Measurements from ENCODE around the gene NFIB.

NFIB gene

GRCh38 chr9:14180093-14180959 lies 133.6 kb downstream of the NFIB start:
- no peak for FAIRE-seq

DNA sequence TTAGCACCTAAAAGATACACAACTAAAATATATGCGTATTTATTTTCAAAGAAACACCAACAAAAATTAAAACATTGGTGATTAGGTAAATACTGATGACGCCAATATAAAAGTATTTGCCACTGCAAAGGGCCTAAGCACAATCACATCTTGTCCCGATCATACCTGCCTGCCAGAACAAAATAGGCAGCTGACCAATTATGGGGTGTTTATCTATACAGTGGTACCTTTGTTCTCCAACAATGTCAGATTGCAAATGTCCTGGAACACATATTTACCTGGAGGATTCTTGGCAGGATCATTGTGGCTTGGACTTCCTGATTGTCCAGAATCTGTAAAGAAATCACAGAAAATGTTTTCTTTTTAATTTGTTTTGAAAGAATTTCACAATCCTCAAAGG lies 134.5 kb downstream of the NFIB start:
- peak; percentile 5 for FAIRE-seq

GRCh38 chr9:14175778-14176177 lies 138.2 kb downstream of the NFIB start:
- FAIRE-seq: no peak

- no peak for FAIRE-seq
Measured at GRCh38 chr9:14173713-14174112, 140.2 kb downstream of the NFIB start.

DNA sequence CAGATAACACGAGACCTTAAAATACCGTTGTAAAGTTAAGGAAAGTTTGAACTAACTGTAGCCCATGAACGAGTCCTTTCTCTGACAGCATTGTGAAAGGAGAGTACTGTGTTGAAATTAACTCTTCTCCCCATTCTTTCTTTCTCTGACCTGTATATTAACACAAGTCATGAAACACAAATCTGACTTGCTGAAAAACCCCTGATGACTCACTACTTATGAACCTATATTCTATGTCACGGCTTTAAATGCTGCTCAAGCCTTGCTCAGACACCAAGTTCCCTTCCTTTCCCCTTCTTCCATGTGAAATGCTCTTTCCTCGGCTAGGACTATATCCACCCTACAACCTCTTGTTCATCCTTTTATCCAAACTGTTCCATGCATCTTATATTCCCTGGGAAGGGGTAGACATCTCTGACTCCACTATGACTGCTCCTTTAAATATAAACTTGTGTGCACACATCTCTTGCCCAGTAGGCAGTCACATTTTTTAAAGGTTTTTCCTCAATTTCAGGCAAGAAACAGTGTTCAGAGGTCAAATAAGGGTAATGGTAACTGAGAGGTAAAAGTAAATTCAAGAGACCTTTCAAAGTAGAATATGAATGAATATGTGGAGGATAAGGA lies 142.9 kb downstream of the NFIB start:
- FAIRE-seq: no peak

DNA sequence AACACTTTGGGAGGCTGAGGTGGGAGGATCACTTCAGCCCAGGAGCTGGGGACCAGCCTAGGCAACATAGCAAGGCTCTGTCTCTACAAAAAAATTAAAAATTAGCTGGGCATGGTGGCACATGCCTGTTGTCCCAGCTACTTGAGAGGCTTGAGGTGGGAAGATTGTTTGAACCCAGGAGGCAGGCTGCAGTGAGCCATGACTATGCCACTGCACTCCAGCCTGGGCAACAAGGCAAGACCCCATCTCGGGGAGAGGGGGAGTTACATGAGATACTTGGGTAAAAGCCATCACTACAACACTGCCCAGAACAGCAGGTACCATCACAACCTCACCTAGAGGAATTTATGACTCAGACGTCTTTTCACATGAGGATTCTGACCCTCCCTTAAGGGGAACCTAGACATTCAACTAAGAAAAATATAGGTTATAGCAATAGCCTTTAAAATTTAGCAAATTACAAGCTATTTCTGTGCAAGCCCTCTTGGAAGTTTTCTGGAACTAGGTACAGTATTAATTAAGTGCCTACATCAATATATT lies 143.5 kb downstream of the NFIB start:
- FAIRE-seq: no peak

- no peak for FAIRE-seq
Measured at GRCh38 chr9:14168381-14168780, 145.6 kb downstream of the NFIB start.

DNA sequence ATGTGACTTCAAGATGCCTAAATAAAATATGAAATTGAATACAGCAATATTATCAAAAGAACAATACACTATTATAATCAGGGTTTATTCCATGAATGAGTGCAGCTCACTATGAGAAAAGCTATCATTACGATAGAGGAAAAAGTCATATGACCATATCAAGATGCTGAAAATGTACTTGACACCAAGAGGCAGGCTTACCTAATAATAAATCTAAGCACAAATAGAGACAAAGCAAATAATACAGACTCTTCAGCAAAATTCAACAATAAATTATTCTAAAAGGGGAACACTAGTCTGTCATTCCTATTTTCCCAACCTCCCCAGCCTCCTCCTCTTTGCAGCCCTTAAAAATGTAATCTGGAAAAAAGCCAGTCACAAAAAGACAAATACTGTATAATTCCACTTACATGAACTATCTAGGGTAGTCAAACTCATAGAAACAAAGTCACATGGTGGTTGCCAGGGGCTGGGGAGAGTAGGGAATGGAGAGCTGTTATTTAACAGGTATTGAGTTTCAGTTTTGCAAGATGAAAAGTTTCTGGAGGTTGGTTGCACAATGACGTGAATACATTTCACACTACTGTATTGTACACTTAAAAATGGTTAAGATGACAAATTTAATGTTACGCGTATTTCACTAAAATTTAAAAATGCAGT lies 148.4 kb downstream of the NFIB start:
- FAIRE-seq: no peak

DNA sequence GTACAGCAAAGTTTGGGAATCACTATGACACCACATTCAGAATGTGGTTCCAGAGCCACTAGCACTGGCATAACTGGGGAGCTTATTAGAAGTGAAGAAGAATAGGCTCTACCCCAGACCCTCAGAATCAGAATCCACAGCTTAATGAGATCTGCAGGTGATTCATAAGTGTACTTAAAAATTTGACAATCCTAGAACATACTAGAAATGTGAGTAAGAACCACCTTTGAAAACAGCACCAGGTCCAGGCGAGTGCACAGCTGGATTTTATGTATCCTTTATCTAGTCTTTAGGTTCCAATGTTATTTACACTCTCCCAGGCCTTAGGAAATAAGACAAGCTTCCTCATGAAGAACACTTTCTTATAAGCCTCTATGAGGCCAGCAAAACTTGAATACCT lies 149.0 kb downstream of the NFIB start:
- no peak for FAIRE-seq

DNA sequence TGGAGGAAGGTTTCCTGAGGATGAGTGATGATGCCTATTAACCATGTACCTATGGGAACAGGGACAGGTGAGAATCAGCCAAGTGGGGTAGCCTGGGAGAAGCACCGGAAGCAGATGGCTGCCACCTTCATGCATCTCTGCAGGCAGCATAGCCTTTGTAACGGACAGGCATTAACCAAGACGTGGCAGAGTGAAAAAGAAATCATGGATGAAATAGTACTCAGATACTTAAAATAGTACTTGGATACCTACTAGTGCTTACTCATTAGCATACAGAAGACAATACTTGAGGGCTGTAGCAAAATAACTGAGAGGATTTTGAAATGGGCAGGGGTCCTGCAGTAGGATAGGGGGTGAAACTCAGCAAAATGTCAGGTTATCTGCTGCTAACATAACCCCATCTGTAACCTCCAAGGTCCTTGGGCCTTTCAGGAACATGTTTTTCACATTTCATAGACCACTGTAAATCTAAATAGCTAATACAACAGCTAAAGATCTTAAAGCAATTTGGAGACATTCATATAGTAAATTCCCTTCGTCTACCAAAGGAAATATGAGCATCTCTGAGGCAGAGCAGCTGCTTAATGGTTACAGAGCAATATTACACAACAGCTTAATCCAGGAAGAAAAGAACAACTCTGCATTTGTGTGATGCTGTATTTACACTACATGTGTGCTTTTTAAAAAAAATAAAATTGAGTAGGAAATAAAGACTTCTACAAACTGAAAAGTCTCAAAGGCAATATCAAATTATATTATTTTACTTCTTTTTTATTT lies 154.3 kb downstream of the NFIB start:
- no peak for FAIRE-seq

GRCh38 chr9:14158916-14159315 lies 155.0 kb downstream of the NFIB start:
- no peak for FAIRE-seq

GRCh38 chr9:14158136-14158813 lies 155.7 kb downstream of the NFIB start:
- FAIRE-seq: no peak

DNA sequence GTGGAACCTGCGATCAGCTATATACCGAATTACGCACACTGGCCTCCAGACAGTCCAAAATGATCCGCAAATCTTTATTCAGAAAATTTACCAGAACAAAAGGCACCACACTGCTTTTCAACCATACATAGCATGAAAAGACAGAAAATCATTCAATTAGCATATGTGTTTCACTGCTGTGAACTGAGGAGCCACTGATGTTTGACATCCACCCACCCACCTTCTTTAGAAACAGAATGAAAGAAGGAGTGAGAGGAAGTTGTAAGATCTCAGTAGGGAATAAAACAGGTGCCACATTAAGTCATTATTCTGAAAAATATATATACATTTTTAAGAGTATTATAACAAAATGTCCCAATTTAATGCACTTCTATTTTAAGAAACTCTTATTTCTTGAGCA lies 156.8 kb downstream of the NFIB start:
- FAIRE-seq: no peak

- no peak for FAIRE-seq
Measured at GRCh38 chr9:14156046-14156445, 157.9 kb downstream of the NFIB start.

GRCh38 chr9:14155237-14155636 lies 158.7 kb downstream of the NFIB start:
- FAIRE-seq: no peak

GRCh38 chr9:14153310-14153720 lies 160.6 kb downstream of the NFIB start:
- FAIRE-seq: no peak

DNA sequence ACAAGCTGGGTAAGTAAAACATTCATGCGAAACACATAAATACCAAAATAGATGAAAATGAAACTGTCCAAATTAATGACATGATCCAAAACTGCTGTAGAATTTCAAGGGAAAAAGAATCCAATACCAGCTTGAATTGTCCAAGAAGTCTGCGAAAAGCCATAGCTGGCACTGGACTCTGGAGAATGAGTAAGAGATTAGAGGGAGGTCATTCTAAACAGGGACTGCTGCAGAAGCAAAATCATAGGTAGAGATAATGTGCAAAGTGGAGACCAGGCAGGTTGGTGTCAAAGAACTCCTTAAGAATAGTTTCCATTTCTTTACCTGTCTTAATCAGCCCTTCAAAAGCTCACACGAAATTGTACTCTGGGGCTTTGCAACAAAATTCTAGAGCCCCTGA lies 162.5 kb downstream of the NFIB start:
- FAIRE-seq: no peak

DNA sequence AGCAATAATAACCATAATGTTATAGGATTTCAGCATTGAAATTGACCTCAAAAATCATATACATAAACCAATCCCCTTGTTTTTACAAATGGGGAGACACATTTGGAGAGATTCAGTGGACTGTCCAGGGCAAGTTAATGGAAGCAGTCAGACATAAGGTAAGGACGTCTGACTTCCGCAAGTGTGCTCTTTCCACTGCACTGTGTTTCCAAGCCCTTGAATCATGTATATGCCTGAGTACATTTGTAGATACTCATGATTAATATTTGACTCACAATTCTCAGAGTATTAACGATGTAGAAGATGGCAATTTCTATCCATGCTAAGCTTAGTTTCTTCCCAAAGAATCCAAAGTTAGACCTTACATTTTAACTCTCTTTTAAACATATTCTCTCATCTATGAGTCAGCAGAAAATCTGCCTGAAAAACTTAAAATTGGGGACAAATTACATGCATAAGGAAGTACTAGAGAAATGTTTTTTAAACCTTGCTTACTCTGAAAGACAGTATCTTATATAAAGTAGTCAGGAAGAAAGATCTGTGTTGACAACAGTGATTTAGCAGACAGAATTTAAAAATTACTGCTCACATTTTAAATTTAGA lies 165.3 kb downstream of the NFIB start:
- no peak for FAIRE-seq

DNA sequence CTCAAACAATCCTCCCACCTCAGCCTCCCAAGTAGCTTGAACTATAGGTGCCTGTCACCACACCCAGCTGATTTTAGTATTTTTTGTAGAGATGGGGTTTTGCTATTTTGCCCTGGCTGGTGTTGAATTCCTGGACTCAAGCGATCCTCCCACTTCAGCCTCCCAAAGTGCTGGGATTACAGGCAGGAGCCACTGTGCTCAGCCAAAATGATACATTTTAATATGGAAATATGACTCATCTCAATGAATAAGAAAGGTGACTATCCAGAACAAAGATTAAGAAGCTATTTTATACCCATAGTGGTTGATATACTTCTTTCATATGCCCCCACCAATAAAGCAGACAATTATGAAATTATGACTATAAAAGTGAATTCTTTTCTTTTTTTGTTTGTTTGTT lies 166.2 kb downstream of the NFIB start:
- no peak for FAIRE-seq

DNA sequence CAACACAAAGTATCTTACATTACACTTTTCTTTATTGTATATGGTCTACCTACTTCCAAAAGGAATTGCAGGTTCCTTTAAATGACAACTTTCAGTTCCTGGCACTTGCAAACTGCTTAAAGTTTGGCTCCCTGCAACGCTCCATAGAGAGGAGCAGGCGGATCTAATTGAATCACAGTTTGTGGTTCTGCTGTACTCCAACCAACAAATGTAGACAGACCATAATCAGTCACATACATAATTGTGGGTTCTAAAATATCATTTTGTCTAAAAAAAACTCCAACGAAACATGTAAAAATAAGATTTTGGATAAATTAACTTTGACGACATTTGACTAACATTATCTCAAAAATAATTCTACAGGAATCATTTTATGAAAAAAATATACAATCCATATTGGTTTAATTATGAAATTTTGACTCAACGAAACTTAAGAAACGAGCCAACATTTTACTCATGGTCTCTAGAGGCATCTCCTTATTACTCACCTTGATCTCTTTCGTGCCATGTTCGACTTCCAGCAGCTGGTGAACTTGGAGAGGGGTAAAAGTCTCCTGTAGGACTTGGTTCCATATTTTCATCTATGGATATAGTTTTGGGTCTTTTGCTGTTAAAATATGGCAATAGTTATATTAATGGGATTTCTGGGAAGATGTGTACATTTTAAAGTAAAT lies 167.6 kb downstream of the NFIB start:
- FAIRE-seq: no peak

DNA sequence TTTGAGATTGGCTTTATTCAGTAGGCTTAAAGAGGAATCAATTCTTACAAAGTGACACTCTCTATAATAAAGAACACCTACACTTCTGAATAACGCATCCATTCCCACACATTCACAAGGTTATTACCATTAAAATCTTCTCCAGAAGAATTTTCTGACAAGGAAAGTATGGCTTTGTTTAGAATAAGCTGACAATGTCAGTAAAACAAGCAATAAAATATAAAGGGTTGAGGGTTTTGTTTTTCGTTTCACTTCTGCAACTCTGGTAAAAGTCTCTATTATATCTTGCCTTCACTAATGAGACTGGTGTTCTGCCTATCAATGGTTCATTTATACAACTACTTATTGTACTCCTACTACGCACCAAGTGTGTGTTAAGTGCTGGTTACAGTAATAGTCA lies 169.7 kb downstream of the NFIB start:
- no peak for FAIRE-seq
